T-helper 2 cell (primary cell): ENCODE results near the gene ARCN1.

ENCODE experiments used
- DNase-seq, 5 experiments: peaks; one replicate each; pipeline versions ENCODE4 v3.0.0 to v3.0.0-alpha.2; 2012 to 2022

Gene ARCN1

DNA sequence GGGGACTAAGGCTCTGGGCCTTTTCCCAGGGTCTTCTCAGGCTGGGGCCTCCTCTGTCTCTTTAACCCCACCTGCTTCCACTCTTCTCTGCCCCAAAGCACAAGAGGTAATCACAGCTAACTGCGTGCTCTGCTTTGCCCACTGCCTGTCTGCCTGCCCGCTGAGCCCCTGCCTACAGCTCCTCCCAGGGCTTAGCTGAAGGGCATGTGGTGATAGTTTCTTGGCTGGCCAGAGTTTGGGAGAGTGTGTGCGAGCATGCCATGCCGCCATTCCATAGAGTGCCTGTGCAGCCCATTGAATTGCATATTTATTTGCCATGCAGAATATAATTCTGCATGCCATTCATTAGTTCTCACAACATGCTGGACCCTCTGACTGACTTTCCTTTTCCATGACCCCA lies 67.7 kb downstream of the ARCN1 start:
- no peak for DNase-seq

GRCh38 chr11:118640332-118641154 lies 68.3 kb downstream of the ARCN1 start:
- DNase-seq = no peak

DNA sequence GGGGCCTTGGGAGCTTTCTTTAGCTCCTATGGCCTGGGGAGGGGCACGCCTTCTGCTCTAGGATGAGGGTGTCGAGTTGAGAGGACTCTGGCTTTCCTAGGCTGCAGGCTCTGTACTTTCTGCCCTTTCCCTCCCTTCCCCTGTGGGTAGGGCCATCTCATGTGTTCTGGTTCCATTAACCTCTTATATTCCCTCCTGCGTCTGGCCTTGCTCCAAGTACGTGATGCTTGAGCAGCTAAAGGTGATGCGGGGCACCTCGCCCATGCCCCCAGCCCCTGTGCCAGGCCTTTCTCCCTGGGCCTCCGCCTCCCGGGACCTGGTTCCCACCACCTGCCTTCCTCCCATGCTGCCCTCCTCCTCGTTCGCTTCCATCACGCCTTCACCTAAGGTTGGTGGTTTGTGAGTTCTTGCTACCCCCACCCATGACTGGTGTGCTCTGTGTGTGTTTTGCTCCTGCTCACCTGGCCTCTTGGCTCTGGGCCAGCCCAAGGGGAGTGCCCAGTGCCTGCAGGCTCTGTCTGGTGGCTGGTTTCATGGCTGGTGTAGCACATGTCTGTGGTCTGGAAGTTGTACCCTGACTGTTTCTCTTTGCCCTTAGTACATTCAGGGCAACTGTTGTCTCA lies 69.3 kb downstream of the ARCN1 start:
- no peak for DNase-seq

GRCh38 chr11:118643142-118643994 lies 71.2 kb downstream of the ARCN1 start:
- DNase-seq = no peak

DNA sequence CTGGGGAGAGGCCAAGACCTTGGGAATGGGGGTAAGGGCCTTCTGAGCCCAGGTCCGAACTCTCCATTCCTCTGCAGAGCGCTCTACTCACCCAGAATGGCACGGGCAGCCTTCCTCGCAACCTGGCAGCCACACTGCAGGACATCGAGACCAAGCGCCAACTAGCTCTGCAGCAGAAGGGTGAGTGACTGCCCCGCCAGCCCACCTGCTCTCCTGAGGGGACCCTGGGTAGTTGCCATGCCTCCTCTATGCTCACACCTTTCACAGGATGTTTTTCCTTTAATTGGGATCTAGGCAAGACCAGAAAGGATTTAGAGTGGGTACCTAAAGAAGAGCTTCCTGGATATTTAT lies 71.8 kb downstream of the ARCN1 start:
- no peak for DNase-seq

GRCh38 chr11:118644496-118644895 lies 72.3 kb downstream of the ARCN1 start:
- DNase-seq = no peak

DNA sequence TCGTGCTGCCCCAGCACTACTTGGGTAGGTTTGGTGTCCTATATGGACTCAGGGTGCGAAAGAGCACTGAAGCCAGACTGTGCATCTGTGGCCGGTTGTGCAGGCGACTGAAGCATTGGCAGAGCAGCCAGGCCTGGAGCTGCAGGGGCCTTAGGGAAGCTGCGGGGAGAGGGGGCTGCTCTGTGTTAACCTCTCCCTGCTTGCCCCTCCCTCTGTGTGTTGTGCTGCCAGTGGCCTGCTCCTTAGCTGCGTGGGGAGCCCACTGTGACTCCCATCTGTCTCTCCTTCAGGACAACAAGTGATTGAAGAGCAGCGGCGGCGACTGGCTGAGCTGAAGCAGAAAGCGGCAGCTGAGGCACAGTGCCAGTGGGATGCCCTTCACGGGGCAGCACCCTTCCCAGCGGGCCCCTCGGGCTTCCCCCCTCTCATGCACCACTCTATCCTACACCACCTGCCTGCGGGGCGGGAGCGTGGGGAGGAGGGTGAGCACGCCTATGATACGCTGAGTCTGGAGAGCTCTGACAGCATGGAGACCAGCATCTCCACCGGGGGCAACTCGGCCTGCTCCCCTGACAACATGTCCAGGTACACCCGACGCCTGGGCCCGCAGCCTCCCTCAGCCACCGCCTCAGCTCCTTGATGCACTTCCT lies 73.0 kb downstream of the ARCN1 start:
- no peak for DNase-seq

DNA sequence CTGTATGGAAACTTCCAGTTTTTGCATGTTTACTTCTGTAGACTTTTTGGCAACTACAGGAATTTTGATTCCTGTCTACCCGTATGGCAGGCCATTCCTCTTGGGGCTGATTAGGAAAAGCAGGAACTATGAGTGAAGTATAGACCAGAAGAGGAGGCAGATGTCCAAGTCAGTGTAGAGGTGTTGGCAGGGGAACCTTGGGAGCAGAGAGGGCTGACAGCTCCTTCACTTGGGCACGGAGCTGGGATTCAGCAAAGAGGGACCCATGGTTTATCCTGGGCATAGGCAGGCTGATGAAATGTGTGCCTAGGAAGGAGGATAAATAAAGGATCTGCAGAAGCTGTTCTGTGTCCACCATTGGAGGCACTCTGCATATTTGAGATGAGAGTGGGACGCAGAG lies 74.2 kb downstream of the ARCN1 start:
- no peak for DNase-seq

DNA sequence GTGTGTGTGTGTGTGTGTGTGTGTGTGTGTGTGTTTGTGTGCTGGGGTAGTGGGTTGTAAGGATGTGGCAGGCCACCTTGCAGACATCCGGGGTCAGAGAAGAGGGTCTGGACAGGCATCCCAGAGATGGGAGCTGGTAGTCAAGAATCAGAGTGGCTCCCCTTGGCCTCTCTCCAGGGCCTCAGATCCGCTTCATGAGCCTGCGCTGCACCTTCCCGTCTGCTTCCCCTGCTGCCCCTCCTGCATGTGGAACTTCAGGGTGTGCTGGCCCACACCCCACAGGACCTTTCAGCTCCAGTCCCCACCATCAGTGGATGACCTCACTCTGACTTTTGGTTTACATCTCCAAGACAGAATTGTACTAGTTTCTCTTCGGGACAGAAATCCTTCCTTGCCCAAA lies 76.1 kb downstream of the ARCN1 start:
- DNase-seq = no peak

GRCh38 chr11:118649941-118650340 lies 77.7 kb downstream of the ARCN1 start:
- no peak for DNase-seq

- DNase-seq = no peak
These were observed 78.2 kb downstream of the ARCN1 start for GRCh38 chr11:118650366-118650765.

- DNase-seq = no peak
These were observed 79.6 kb downstream of the ARCN1 start for GRCh38 chr11:118651820-118652219.
